Panc1 (cell line): ENCODE data around the gene C20orf202. TPM values are rescaled to one million over a fixed set of nuclear protein-coding genes. Genes with fewer than 3 reads are reported as not detected.

Experiments
- ATAC-seq: fragments of 200-7000 bp; cut with Tn5 transposase; 2 replicates; pipeline ENCODE4 v1.9.1; 2020; ENCODE audit warnings: mild to moderate bottlenecking, moderate library complexity
- BruUV-seq: library from RNA; stranded (reverse); fragments of 400-500 nt; replicated peaks from 2 replicates; lab custom pipeline; 2021; lab: Mats Ljungman, UMichigan
- CTCF ChIA-PET: fragments of 300-600 bp; sonication (Branson Sonifier 250); formaldehyde crosslinking; loops from one replicate; lab custom pipeline; 2022; ENCODE audit warnings: antibody characterized with exemption; lab: Charles Lee
- POLR2A ChIA-PET: fragments of 300-600 bp; sonication (Branson Sonifier 250); formaldehyde crosslinking; loops from one replicate; lab custom pipeline; 2022; ENCODE audit warnings: antibody characterized with exemption; lab: Charles Lee
- DNase-seq: peaks from one replicate; pipeline ENCODE4 v3.0.0-alpha.2; 2010; ENCODE audit warnings: low read depth, low spot score
- H3K27ac ChIP-seq: 2 replicates; pipeline ENCODE4 v1.5.1; 2011; ENCODE audit warnings: mild to moderate bottlenecking, low read length, inconsistent platforms
- H3K27me3 ChIP-seq: fragments of 200-500 bp; sonication (Bioruptor generic); 2 replicates; pipeline ENCODE4 v1.6.0; 2014; ENCODE audit warnings: low read length, inconsistent platforms; ENCODE audit not compliant: control insufficient read depth, insufficient read depth
- H3K36me3 ChIP-seq: fragments of 200-500 bp; sonication (Bioruptor generic); 2 replicates; pipeline ENCODE4 v1.5.1; 2014; ENCODE audit warnings: inconsistent platforms, mild to moderate bottlenecking, low read length, moderate library complexity; ENCODE audit not compliant: control insufficient read depth, insufficient read depth
- H3K4me1 ChIP-seq: 2 replicates; pipeline ENCODE4 v1.5.1; 2011; ENCODE audit warnings: inconsistent platforms, mild to moderate bottlenecking, low read length, moderate library complexity; ENCODE audit not compliant: control insufficient read depth, insufficient read depth
- H3K4me3 ChIP-seq, 2 experiments: 2 replicates each; pipeline ENCODE4 v1.5.1; 2011 to 2012; ENCODE audit warnings: low read depth in 2 of 2, low read length in 2 of 2, mild to moderate bottlenecking in 2 of 2, inconsistent platforms in 1 of 2, moderate library complexity in 1 of 2
- H3K9me3 ChIP-seq: fragments of 200-500 bp; sonication (Bioruptor generic); 2 replicates; pipeline ENCODE4 v1.5.1; 2014; ENCODE audit warnings: low read depth, mild to moderate bottlenecking, inconsistent platforms, low read length, moderate library complexity; ENCODE audit not compliant: control insufficient read depth, insufficient read depth
- CTCF ChIP-seq: fragments of 450-650 bp; IDR thresholded peaks from 2 replicates; pipeline ENCODE4 v1.5.1; 2017; ENCODE audit warnings: mild to moderate bottlenecking
- POLR2AphosphoS5 ChIP-seq: IDR thresholded peaks from 2 replicates; pipeline ENCODE4 v1.6.1; 2012; ENCODE audit warnings: mild to moderate bottlenecking, low read depth, low read length, moderate library complexity
- REST ChIP-seq, 2 experiments: IDR thresholded peaks; 2 replicates each; pipeline ENCODE4 v1.6.1; 2011 to 2012; ENCODE audit warnings: low read depth in 2 of 2, control low read depth in 1 of 2, low read length in 1 of 2, mild to moderate bottlenecking in 1 of 2, moderate library complexity in 1 of 2; ENCODE audit not compliant: insufficient read depth in 1 of 2
- SIN3A ChIP-seq: IDR thresholded peaks from 2 replicates; pipeline ENCODE4 v1.6.1; 2012; ENCODE audit warnings: low read depth, mild to moderate bottlenecking, low read length, moderate library complexity, borderline replicate concordance; ENCODE audit not compliant: insufficient read depth
- TCF7L2 ChIP-seq: IDR thresholded peaks from 2 replicates; pipeline ENCODE4 v1.6.1; 2011; ENCODE audit warnings: mild to moderate bottlenecking, low read depth, low read length, inconsistent platforms
- in situ Hi-C: cut with HindIII; loops from 2 replicates; pipeline ENCODE4 v1.10.0; 2016; ENCODE audit warnings: low sequenced_read_pairs, low pct_unique_long_range_greater_than_20kb
- intact Hi-C: fragments of 100-400 bp; cut with micrococcal nuclease; formaldehyde crosslinking; loops from one replicate; pipeline ENCODE4 v1.10.0; 2022; ENCODE audit not compliant: unreplicated experiment
- total RNA-seq: library from RNA; stranded (reverse); gene quantifications from one replicate; pipeline ENCODE4 v1.2.1, GENCODE V29; 2021; ENCODE audit not compliant: unreplicated experiment

The C20orf202 gene
- total RNA-seq, 1 experiment from 2014 or later: not detected

DNA sequence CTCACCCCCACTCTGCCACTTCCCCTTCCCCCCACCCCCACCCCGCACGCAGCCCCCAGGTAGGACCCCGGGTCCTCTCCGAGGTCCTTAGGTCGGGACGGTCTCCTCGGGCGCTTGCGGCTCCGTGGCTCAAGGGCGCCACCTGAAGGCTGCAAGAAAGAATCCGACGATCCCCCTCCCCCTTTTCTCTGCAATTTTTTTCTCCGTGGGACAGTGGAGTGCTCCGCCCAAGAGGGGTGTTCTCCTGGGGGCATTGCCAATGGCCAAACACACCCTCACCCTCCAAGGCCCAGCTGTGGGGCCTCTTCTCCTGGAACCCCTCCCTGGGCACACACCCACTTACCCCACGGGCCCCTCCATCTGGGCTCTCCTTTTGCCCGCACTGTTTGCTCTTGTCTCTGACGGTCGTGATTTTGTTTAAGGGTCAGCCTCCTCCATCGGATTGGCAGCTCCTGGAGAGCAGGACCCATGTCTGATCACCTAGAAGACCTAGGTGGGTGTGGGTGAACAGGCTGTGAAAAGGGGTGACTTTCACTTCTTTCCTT is 17.4 kb upstream of the C20orf202 start:
- no TSS peak for BruUV-seq
- H3K36me3 ChIP-seq: no peaks in the 10 kb centered on the region
- in situ Hi-C loops: no loop called here
- intact Hi-C loops: no loop called here
- peaks cover 3% of the 10 kb centered on the region; the same call in 1 of the 2 replicates for H3K4me1 ChIP-seq
- TF ChIP-seq CTCF: peak; percentile 89
- TF ChIP-seq SIN3A: no peak
- no peak for TF ChIP-seq REST (IDR thresholded peaks at IDR 0.05; ENCODE audit: insufficient read depth in 1 of 2, low read depth in 2 of 2, low read length in 1 of 2)
- no peaks in the 10 kb centered on the region for H3K9me3 ChIP-seq
- peak; percentile 81 for ATAC-seq
- ChIA-PET CTCF (interaction anchor here (0.5 to 0.7 kb wide), 4 partner anchors 221 to 1277 kb away, joined by 3 to 6 read pairs (median 4); no protein-coding TSS in a partner anchor), POLR2A (no interaction called here)
- no peak for DNase-seq
- peak overlapping the region; percentile 18 to 36; a peak in 2 of 4 replicates for H3K4me3 ChIP-seq
- peaks cover 12% of the 10 kb centered on the region for H3K27me3 ChIP-seq
- H3K27ac ChIP-seq: no peak overlapping the region

- intact Hi-C loops: no loop called here
These were observed 16.8 kb upstream of the C20orf202 start for GRCh38 chr20:1186367-1186991.

More at GRCh38 chr20:1186367-1186991, 16.8 kb upstream of the C20orf202 start:
- Histone ChIP-seq H3K36me3 (no peaks in the 10 kb centered on the region), H3K27ac (no peak overlapping the region), H3K9me3 (no peaks in the 10 kb centered on the region), H3K4me1 (peaks cover 3% of the 10 kb centered on the region; the same call in 1 of the 2 replicates), H3K27me3 (peaks cover 14% of the 10 kb centered on the region), H3K4me3 (no peak overlapping the region)
- POLR2A ChIA-PET: no interaction called here
- TF ChIP-seq REST (IDR thresholded peaks at IDR 0.05; ENCODE audit: insufficient read depth in 1 of 2, low read depth in 2 of 2, low read length in 1 of 2) (no peak), TCF7L2 (no peak), POLR2AphosphoS5 (no peak)
- no TSS peak for BruUV-seq
- CTCF ChIA-PET: no interaction called here
- DNase-seq (no peak), ATAC-seq (no peak)
- in situ Hi-C loops: no loop called here
